PC-3 (cell line): Measurements from ENCODE around the gene ADAMTS5. TPM values are rescaled to one million over a fixed set of nuclear protein-coding genes. Genes with fewer than 3 reads are reported as not detected.

Source experiments
- ATAC-seq: fragments of 200-7000 bp; cut with Tn5 transposase; 2 replicates; pipeline ENCODE4 v1.9.1; 2020; ENCODE audit warnings: mild to moderate bottlenecking, moderate library complexity
- BruUV-seq: library from RNA; stranded (reverse); fragments of 400-500 nt; replicated peaks from 2 replicates; lab custom pipeline; 2021; lab: Mats Ljungman, UMichigan
- CTCF ChIA-PET: fragments of 300-600 bp; sonication (Branson Sonifier 250); formaldehyde crosslinking; loops from one replicate; lab custom pipeline; 2022; ENCODE audit warnings: antibody characterized with exemption; lab: Charles Lee
- POLR2A ChIA-PET: fragments of 300-600 bp; sonication (Branson Sonifier 250); formaldehyde crosslinking; loops from one replicate; lab custom pipeline; 2022; ENCODE audit warnings: antibody characterized with exemption; ENCODE audit not compliant: unreplicated experiment; lab: Charles Lee
- DNase-seq: peaks from one replicate; pipeline ENCODE4 v3.0.0-alpha.2; 2015
- H2AFZ ChIP-seq: fragments of 300-600 bp; sonication (generic); 2 replicates; pipeline ENCODE4 v1.6.0; 2016; ENCODE audit warnings: antibody characterized with exemption, low read length
- H3F3A ChIP-seq: fragments of 300-600 bp; sonication (generic); one replicate; pipeline ENCODE4 v1.6.0; 2017; ENCODE audit warnings: antibody characterized with exemption, low read length, control low read depth, mild to moderate bottlenecking; ENCODE audit not compliant: unreplicated experiment
- H3K27ac ChIP-seq: fragments of 300-600 bp; sonication (generic); 2 replicates; pipeline ENCODE4 v1.5.1; 2016; ENCODE audit warnings: mild to moderate bottlenecking, low read length
- H3K27me3 ChIP-seq: fragments of 300-600 bp; sonication (generic); 2 replicates; pipeline ENCODE4 v1.6.1; 2016; ENCODE audit warnings: low read length, mixed read lengths
- H3K36me3 ChIP-seq: fragments of 300-600 bp; sonication (generic); 2 replicates; pipeline ENCODE4 v1.6.1; 2016; ENCODE audit warnings: low read depth, mixed run types, low read length, mixed read lengths
- H3K4me1 ChIP-seq: fragments of 300-600 bp; sonication (generic); 2 replicates; pipeline ENCODE4 v1.5.1; 2016; ENCODE audit warnings: low read length; ENCODE audit not compliant: insufficient read depth
- H3K4me2 ChIP-seq: fragments of 300-600 bp; sonication (generic); 2 replicates; pipeline ENCODE4 v1.6.0; 2016; ENCODE audit warnings: low read length
- H3K4me3 ChIP-seq: fragments of 300-600 bp; sonication (generic); 2 replicates; pipeline ENCODE4 v1.5.1; 2016; ENCODE audit warnings: mild to moderate bottlenecking, low read length, mixed read lengths
- H3K79me2 ChIP-seq: fragments of 300-600 bp; sonication (generic); 2 replicates; pipeline ENCODE4 v1.6.1; 2017; ENCODE audit warnings: low read length, mixed read lengths
- H3K9ac ChIP-seq: fragments of 300-600 bp; sonication (generic); 2 replicates; pipeline ENCODE4 v1.6.0; 2016; ENCODE audit warnings: mild to moderate bottlenecking, low read length
- H3K9me2 ChIP-seq: fragments of 300-600 bp; sonication (generic); replicated peaks from 2 replicates; pipeline ENCODE4 v1.6.1; 2016; ENCODE audit warnings: mixed run types, low read length, mixed read lengths
- H3K9me3 ChIP-seq: fragments of 300-600 bp; sonication (generic); 2 replicates; pipeline ENCODE4 v1.6.1; 2016; ENCODE audit warnings: low read length, mixed read lengths
- H4K20me1 ChIP-seq: fragments of 300-600 bp; sonication (generic); 2 replicates; pipeline ENCODE4 v1.6.1; 2016; ENCODE audit warnings: low read length, mixed read lengths
- CTCF ChIP-seq: fragments of 300-600 bp; sonication (generic); conservative IDR thresholded peaks from 2 replicates; pipeline ENCODE4 v1.5.1; 2017; ENCODE audit warnings: antibody characterized with exemption, low read depth, mild to moderate bottlenecking, low read length
- EZH2 ChIP-seq: fragments of 300-600 bp; sonication (generic); IDR thresholded peaks from one replicate; pipeline ENCODE4 v1.6.1; 2017; ENCODE audit warnings: antibody characterized with exemption, mild to moderate bottlenecking, low read length; ENCODE audit not compliant: unreplicated experiment
- EZH2phosphoT487 ChIP-seq: fragments of 300-600 bp; sonication (generic); IDR thresholded peaks from 2 replicates; pipeline ENCODE4 v1.6.1; 2018; ENCODE audit warnings: mild to moderate bottlenecking, antibody characterized with exemption, low read length, borderline replicate concordance
- intact Hi-C: fragments of 100-400 bp; cut with micrococcal nuclease; formaldehyde crosslinking; loops from 2 replicates; pipeline ENCODE4 v1.9.0; 2023
- total RNA-seq: library from RNA; depleted of rRNA; stranded (reverse); fragments of >200 nt; gene quantifications from 2 replicates; pipeline ENCODE4 v1.2.3, GENCODE V29; 2014

Gene ADAMTS5
- total RNA-seq, 1 experiment from 2014 or later = not detected

DNA sequence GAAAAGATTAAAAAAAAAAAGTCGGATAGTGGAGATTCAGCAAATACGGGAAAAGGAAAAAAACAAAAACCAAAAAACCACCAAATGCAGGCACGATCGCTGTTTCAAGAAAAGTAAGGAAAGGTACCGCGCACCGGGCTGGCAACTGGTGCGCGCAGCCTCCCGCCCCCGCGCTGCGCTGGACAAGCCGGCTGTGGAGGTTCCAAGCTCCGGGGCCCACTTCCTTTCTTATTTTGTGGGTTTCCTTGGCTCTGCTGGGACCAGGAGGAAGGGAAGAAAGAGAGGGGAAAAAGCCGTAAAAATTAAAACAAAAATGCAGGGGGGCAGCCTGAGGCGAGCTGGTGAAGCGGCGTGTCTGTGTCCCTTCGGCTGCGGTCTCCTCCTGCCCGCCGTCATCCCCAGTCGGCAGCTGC lies 233 bp downstream of the ADAMTS5 start:
- no TSS peak for BruUV-seq
- ATAC-seq = peak; percentile 54
- H3K9me2 ChIP-seq = no peaks in the 10 kb centered on the region
- ChIA-PET CTCF (no interaction called here), POLR2A (no interaction called here)
- H3K4me3 ChIP-seq = peak overlapping the region; percentile 63
- no peak overlapping the region for H3K27ac ChIP-seq
- H3K36me3 ChIP-seq = no peaks in the 10 kb centered on the region
- H3K9ac ChIP-seq = no peak overlapping the region
- H3K4me2 ChIP-seq = peak overlapping the region; percentile 94
- no peaks in the 10 kb centered on the region for H3K4me1 ChIP-seq
- H3F3A ChIP-seq = no peaks in the 10 kb centered on the region
- H3K79me2 ChIP-seq = no peaks in the 10 kb centered on the region
- intact Hi-C loops = loop anchor here (10.0 kb wide), 1 partner anchor 598 kb away; no protein-coding TSS in a partner anchor
- peak overlapping the region; percentile 47 for H2AFZ ChIP-seq
- peak; percentile 54 for TF ChIP-seq EZH2
- no peak for TF ChIP-seq CTCF
- H3K9me3 ChIP-seq = no peaks in the 10 kb centered on the region
- no peaks in the 10 kb centered on the region for H4K20me1 ChIP-seq
- DNase-seq = no peak
- H3K27me3 ChIP-seq = peaks cover 18% of the 10 kb centered on the region

GRCh38 chr21:26965907-26966581 lies 844 bp downstream of the ADAMTS5 start:
- no peak for TF ChIP-seq CTCF
- no peak for TF ChIP-seq EZH2phosphoT487
- TF ChIP-seq EZH2 = no peak
- Histone ChIP-seq H3K27me3 (peaks cover 18% of the 10 kb centered on the region), H3K4me2 (peak overlapping the region; percentile 94), H3K27ac (no peak overlapping the region), H4K20me1 (no peaks in the 10 kb centered on the region), H3K79me2 (no peaks in the 10 kb centered on the region), H3K36me3 (no peaks in the 10 kb centered on the region), H3K9me3 (no peaks in the 10 kb centered on the region), H3K4me1 (no peaks in the 10 kb centered on the region), H3K9ac (no peak overlapping the region), H3F3A (no peaks in the 10 kb centered on the region), H3K4me3 (peak overlapping the region; percentile 63), H2AFZ (peak overlapping the region; percentile 53; the same call in 1 of the 2 replicates), H3K9me2 (no peaks in the 10 kb centered on the region)
- POLR2A ChIA-PET = no interaction called here
- ATAC-seq = peak; percentile 50
- BruUV-seq = no TSS peak
- DNase-seq = no peak
- CTCF ChIA-PET = no interaction called here
- intact Hi-C loops = loop anchor here (10.0 kb wide), 1 partner anchor 599 kb away; no protein-coding TSS in a partner anchor
